ENCODE measurements around the gene ASAP2.
"Not testable (repeated sequence)": the region's sequence is repeated elsewhere in the genome, so short reads cannot be mapped to it uniquely, and the experiment has no call there.

Gene ASAP2

GRCh38 chr2:9388950-9389911, 182.6 kb downstream of the ASAP2 start:
- no peak for DNase-seq

DNA sequence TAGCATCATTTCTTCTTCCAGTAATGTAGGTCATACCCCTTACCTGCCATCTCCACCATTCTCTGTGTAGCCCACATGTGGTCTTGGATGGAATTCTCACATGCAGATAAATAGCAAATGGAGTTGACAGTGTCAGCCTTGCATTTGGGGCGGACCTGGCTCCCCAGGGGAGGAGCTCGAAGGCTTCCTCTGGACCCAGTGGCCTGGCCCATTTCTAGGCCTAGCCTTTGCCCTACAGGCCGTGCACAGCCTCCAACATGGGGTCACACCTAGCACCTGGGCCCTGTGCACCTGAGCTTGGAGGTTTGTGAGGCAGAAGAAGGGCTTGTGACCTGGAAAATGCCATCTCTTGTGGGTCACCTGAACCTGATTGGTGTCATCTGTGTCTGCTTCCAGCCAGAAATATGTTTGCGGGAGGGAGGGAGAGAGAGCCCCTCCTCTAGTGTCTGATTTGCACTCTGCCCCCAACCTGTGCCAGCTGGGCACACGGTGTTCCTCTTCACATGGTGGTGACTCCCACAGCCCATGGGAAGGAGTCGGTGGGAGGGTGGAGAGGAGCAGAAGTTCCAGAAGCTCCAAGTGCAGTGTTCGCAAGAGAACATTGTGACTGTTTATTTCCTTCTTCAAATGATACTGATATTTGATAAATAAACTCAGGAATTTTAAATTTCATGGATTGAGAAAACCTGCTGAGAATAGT, 183.7 kb downstream of the ASAP2 start:
- no peak for DNase-seq

DNA sequence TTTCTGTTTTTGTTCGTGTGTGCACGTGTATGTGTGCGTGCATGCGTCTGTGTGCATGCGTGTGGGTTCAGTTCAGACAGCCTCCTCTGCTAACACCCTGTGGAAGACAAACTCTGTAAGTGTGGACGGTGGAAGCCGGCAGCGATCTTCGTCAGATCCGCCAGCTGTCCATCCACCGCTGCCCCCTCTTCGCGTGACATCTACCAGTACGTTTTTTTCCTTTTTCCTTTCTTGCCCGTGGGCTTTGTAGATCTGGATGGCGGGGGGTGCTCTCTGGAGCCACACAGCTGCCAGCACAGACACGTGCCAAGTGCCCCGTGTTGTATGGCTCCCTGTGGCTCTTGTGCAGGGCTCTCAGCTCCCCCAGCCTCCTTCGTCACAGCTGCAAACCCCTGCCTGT, 184.4 kb downstream of the ASAP2 start:
- DNase-seq: no peak

- no peak for DNase-seq
Observed at GRCh38 chr2:9391961-9392720, 185.5 kb downstream of the ASAP2 start.

- no peak for DNase-seq
Observed at GRCh38 chr2:9392898-9393765, 186.5 kb downstream of the ASAP2 start.

- DNase-seq: no peak
Observed at GRCh38 chr2:9394816-9395215, 188.2 kb downstream of the ASAP2 start.

DNA sequence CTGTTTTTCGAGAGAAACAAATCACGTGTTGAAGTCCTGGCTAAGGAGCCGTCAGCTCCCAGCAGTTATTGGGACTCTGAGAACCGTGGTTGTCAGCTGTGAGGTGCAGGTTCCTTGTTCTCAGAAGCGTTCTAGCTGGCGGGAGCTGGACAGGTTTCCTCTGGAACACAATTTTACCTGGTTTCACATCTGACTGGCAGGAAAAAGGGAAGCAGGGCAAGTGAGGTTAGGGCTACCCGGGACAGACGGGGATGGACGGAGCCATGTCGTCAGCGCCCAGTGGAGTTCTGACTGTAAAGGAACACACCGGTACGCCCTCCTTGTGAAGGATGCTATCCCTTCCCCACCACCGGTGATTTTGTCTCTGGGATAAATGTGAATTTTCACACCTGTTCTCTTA, 190.6 kb downstream of the ASAP2 start:
- no peak for DNase-seq

DNA sequence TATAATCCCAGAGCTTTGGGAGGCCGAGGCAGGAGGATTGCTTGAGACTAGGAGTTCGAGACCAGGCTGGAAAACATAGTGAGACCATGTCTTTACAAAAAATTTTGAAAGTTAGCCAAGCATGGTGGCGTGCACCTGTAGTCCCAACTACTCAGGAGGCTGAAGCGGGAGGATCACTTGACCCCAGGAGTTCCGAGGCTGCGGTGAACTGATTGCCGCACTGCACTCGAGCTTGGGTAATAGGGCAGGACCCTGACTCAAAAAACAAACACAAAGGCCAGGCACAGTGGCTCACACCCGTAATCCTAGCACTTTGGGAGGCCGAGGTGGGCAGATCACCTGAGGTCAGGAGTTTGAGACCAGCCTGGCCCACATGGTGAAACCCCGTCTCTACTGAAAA, 191.6 kb downstream of the ASAP2 start:
- DNase-seq: not testable (repeated sequence)

- DNase-seq: no peak
Observed at GRCh38 chr2:9398881-9399780, 192.5 kb downstream of the ASAP2 start.

DNA sequence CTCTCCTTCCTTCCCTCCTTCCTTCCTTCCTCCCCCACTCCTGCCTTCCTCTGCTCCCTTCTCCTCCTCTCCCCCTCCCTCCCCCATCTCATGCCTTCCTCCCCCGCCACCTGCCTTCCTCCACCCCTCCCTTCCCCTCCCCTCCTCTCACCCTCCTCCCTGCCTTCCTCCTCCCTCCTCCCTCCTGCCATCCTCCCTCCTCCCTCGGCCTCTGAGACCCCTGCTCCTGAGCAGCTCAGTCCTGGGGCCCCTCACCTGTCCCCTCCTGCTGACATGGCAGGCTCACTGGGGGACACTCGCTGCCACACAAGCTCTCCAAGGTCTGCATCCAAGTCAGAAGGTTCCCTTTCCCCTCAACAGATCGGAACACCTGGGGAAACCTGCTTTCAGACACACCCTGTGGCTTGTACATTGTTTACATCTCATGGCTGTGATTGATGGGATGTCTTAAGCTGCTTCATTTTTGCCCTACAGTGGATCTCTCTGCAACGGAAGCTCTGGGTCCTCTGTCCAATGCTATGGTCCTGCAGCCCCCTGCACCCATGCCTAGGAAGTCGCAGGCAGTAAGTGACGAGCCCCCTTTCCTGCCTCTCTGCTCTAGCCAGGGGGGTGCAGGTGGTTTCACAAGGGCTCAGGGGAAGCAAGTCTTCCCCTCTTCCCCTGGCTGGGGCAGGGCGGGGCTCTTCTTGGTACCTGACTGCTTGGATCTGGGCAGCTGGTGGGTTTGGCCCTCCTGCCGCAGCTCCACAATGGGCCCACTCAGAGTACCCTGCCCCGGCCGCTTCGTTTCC, 193.9 kb downstream of the ASAP2 start:
- no peak for DNase-seq

DNA sequence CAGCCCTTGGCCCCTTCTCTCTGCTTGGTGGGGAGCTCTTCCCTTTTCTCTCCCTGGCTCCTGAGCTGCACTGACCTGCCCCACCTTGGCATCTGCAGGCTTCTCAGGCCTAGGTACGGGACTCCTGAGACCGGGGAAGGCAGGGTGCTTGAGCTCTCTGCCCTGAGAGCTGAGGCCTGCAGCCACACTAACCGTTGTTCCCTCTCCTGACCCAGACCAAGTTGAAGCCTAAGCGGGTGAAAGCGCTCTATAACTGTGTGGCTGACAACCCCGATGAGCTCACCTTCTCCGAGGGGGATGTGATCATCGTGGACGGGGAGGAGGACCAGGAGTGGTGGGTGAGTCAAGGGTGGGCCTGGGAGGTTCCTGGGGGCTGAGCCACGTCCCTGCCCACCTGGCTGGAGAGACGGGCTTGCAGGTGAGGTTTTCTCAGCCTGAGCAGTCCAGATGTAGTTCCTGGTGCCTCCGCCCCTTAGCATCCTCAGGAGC, 194.5 kb downstream of the ASAP2 start:
- DNase-seq: no peak

DNA sequence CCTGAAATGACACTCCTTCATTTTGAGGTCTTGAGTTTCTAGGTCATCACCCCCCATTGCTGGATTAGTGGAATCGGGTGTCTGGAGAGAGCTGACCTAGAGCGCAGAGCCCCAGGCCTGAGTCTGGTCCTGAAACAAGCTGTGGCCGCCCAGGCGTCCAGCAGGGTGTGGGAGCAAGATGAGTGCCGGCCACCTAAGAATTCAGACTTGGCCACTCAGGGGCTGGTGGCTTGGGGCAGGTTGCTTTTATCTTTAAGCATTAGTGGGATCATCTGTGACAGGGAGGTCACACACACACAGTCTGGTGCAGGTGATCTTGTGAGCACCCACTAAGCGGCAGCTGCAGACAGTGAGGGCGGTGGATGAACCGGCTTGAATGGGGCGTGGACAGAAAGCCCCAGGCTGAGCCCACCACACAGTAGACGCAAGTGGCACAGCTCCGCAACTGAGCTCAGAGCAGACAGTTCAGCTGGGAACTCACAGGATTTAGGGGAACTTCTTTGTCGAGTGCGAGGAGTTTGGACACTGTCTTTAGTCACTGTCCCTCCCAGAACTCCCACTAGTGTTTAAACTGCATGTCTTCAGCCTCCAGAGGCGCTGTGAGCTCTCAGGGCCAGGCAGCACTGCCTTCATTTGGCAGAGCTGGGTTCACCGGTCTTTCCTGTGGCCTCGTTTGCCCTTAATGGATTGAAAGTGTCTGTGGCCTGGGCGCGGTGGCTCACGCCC, 195.2 kb downstream of the ASAP2 start:
- DNase-seq: no peak

GRCh38 chr2:9403924-9404323, 197.3 kb downstream of the ASAP2 start:
- DNase-seq: no peak

DNA sequence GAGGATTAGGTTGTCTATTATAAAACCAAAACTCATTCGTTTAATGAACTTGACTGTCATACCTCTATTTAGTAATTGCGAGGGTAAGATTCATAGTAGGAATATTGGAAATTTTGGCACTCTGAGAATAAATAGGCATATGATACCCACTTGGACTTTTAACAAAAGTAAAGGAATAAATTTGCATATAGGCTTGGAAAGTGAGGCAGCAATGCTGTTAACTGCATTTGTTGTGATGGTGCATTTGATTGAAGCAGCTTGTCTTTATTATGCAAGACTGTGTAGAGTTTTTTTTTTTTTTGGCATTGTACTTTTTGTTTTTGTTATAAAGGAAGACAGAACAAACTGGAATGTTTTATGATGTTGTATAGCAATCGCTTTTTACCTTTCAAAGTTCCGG, 197.8 kb downstream of the ASAP2 start:
- no peak for DNase-seq

DNA sequence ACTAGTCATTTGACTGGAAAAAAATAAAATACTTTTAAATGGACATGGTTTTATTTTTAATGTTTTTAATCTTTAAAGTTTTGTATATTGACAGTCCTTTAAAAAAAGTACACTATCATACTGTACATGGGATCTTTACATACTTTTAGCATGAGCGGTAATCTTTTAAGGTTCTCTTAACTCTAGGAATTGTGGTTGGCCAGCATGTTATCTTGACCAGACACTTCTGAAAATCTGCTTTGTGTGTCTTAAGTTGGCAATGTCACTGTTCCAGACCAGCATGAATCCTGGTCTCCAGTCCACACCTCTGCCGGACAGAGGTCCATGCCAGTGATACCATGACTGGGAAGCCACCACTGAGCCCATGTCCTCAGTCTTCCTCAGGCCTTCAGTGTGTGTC, 199.0 kb downstream of the ASAP2 start:
- no peak for DNase-seq

- DNase-seq: no peak
Observed at GRCh38 chr2:9406529-9407362, 200.1 kb downstream of the ASAP2 start.

DNA sequence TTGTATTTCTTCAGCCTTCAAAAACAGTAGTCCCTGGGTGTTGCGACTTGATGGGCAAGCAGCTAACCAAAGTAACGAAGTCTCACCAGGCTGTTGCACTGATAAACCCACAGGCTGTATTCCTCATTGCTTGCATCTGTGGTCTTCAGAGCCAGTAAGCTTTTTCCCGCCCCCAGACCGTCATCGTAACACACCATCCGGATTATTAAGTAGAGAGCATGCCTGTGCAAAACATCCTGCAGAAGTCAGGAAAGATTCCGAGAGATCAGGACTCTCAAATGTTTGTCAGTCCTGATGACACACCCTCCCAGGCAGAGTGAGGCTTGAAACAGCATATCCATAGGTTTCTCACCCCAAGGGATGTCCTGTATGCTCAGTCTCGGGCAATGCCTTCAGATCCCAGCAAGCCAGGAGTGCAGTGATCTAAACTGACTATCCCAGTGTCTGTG, 200.8 kb downstream of the ASAP2 start:
- DNase-seq: no peak

GRCh38 chr2:9408641-9409151, 202.1 kb downstream of the ASAP2 start:
- peak; percentile 6 for DNase-seq

Data from NCI-H2171 (cell line).